ENCODE measurements around the gene NAE1.

DNA sequence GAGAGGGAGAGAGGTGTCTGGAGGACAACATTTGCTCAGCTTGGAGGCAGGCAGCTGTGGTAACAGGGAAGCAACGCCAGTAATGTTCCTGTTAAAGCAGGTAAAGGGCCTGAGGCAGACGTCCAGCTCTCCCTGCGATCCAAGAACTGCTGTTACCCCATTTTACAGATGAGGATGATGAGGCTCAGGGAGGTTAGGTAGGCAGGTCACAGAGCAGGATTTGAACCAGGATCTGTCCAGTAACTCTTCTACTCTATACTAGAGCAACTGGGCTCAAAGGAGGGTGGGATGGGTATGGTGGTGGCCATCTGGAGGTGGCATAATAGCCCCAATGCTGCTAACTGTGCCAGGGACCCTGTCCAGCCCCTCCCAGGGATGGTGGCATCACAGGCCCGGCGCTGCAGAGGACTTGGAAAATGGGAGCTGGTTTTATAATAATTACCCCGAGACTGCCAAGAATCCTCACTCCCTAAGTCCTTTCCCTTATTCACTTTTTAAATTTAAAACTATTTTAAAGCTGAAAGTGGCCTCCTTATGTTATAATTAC, 25.5 kb upstream of the NAE1 start:
- TF ChIP-seq, protein P1, sequence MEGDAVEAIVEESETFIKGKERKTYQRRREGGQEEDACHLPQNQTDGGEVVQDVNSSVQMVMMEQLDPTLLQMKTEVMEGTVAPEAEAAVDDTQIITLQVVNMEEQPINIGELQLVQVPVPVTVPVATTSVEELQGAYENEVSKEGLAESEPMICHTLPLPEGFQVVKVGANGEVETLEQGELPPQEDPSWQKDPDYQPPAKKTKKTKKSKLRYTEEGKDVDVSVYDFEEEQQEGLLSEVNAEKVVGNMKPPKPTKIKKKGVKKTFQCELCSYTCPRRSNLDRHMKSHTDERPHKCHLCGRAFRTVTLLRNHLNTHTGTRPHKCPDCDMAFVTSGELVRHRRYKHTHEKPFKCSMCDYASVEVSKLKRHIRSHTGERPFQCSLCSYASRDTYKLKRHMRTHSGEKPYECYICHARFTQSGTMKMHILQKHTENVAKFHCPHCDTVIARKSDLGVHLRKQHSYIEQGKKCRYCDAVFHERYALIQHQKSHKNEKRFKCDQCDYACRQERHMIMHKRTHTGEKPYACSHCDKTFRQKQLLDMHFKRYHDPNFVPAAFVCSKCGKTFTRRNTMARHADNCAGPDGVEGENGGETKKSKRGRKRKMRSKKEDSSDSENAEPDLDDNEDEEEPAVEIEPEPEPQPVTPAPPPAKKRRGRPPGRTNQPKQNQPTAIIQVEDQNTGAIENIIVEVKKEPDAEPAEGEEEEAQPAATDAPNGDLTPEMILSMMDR (IDR thresholded peaks at IDR 0.05) = no peak
- TF ChIP-seq POLR2A (IDR thresholded peaks at IDR 0.05) = no peak

Measured in body of pancreas (tissue), 4 donors.